ENCODE data around the gene CHCHD6.
A peak's percentile ranks its signal among the peaks of the same experiment; 100 is the strongest.

Gene CHCHD6

DNA sequence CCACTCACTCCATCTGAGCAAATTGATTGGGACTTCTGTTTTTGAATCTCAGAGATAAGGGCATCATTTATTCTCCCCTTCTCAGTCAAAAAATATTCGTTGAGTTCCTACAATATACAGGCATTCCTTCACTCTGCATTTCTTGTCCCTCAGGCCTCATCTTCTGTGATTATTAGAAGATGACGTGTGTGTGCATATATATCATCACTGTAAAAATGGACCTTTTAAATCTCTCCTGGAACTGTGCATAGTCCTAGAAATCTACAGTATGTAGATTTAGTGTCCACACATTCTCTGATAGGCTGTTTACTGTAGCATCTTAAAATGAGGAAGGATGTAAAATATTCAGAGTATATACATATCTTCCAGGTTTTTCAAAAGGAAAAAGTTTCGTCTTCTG, 235.7 kb downstream of the CHCHD6 start:
- DNase-seq (ENCODE audit: low spot score): no peak

DNA sequence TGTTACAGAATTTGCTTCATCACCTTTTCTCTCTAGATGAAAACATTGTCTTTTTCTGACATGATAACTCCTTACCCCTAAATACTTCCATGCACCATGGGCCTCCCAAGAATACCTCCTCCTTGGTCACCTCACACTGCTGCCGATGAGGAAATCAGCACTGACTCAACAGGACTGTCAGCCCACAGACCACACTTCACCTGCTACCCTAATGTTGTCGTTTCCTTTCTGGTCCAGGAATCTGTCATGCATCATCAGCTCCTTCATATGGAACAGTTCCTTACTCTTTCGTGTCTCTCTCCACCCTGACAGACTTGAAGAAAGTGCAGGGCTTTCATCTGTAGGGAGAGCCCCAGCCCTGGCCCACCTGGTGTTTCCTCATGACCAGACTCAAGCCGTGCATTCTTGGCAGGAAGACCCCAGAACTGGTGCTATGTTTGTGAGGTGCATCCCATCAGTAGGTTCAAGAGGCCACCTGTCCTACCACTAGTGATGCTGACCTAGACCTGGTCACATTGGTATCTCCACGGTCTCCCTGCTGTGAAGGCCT, 237.8 kb downstream of the CHCHD6 start:
- DNase-seq (ENCODE audit: low spot score): no peak

DNA sequence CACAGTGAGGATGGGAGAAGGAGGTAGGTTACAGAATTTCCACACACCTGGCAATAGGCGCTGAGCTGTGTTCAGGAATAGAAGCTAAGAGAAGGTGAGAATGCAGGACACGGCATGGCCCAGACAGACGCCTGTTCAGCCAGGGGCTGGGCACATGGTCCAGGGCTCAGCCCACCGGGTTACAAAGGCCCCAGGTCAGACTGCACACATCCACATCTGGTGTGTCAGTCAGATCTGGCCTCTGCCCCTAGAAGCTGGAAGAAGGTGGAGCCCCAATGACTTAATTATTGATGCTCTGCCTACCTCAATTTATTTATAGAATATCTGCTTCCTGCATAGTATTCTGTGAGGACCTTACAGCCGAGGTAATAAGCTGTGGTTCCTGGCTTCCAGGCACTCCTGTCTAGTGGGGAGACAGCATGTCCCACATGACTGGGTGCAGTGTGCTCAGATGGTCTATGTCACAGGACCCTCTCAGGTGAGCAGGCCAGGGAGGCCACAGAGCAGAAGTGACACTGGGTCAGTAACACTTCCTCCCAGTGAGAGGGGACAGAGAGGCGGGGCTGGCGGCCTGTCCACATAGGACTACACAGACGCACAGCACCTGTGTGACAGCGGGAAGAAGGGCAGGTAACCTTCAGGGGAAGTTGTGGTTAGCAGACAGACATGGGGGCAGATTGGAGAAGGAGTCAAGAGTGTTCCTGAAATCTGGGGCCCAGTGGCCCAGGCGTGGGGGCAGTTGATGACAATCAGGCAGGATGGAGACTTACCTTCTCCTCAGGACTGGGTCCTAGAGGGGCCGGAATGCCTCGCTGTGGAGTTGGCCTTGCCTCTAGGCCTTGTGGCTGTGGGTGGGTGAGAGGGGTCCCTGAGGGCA, 240.3 kb downstream of the CHCHD6 start:
- DNase-seq (ENCODE audit: low spot score): no peak

DNA sequence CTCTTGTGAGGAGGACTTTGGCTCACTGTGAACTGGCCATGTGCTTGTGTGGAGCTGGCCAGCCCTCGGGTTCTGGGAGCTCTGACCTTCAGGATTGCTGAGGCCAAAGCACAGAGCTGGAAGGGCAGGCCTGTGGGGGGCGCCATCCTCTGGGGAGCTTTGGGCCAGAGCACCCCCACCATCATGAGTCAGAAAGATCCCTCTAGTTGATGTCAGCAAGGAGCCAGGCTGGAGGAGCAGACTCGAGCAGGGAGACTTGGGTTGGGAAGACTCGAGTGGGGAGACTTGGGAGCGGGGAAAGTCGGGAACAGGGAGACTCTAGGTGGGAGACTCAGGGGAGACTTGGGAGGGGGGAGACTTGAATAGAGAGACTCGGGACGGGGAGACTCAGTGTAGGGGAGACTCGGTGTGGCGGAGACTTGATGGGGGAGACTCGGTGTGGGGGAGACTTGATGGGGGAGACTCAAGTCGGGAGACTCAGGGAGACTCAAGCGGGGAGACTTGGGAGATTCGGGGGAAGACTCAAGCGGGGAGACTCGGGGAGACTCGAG, 241.2 kb downstream of the CHCHD6 start:
- DNase-seq (ENCODE audit: low spot score): no peak

DNA sequence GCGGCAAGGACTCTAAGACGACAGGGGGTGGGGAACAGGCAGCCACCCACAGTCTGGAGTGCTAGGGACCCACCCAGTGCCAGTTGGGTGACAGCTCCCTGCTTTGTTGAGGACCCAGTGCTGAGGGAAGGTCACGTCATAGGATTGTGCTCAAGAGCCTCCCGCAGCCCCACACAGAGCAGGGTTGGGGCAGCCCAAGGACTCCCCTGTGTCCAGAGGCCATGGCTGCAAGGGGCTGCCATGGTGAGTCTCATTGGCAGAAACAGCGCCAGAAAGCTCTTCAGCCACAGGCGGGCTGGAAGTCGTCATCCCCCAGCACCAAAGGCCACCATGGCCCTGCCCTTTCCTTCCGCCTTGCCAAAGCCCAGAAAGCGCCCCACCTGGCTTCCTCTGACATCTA, 241.9 kb downstream of the CHCHD6 start:
- no peak for DNase-seq (ENCODE audit: low spot score)

DNA sequence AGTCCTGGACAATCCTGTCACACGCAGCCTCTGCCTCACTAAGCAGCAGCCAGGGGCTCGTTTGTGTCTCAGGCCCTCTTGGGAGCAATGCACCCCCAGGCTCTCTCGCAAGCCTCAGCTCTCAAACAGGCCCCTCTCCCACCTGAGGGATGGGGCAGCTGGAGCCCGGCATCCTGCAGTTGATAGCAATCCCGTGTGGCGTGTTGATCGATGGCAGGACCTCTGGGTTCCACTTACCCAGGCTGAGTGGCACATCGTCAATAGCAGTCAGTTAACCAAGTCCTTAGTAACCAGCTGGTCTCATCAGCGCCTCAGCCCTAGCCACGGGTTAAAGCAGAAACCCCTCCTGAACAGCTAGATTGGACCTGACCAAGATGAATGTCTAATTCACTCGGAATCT, 242.4 kb downstream of the CHCHD6 start:
- no peak for DNase-seq (ENCODE audit: low spot score)

DNA sequence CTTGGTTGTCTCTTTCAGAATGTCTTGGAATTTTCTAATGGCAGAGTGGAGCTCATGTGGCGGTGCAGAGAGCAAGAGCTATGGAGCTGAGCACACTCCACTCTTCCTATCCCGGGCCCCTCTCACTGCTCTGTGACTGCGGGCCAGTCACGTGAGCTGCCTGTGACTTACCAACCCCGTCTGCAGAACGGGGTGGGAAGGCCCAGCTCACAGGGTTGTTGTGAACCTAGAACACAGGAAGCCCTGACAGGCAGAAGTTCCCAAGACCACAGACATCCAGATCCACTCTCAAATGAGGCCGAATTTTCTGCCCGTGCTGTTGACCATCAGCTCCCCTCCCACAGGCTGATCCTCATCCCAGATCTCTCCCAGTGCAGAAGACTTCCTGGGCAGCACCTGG, 243.4 kb downstream of the CHCHD6 start:
- DNase-seq (ENCODE audit: low spot score): no peak

DNA sequence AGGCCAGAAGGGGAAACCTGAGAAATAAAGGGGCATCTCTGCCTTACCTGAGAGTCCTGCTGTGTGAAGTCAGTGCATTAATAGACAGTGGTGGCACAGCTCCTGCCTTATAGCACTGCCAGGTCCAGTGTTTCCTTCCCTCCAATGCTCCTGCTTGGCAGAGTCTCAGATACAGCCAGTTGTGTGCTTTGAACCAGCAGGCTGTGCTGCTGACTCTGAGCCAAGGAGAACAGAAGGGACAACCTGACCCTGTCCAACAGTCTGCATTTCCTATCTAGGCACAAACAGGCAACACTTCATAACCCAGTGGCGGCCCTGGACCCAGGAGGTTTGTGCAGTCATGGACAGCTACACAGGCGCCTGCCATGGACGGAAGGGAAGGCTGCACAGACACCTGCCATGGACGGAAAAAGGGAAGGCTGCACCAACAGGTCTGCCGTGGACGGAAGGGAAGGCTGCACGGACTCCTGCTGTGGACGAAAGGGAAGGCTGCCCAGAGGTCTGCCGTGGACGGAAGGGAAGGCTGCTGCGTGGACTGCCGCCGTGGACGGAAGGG, 245.0 kb downstream of the CHCHD6 start:
- no peak for DNase-seq (ENCODE audit: low spot score)

DNA sequence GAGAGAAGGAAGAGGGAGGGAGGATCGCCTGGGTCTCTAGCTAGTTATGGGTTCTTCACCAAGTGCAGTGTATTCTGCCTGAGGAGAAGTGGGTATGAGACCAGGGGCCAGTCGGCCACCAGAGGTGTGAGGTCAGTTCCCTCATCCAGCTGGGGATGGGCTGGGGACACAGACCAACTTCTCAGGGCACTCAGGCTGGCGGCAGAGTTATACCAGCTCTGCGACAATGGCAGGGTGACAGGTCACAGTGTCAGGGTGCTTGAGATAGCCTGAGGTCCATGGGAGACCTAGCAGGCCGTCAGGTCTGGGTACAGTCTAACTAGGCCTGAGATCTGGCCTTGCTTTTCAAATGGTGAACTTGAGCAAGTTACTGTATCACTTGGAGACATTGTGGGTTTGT, 247.5 kb downstream of the CHCHD6 start:
- no peak for DNase-seq (ENCODE audit: low spot score)

DNA sequence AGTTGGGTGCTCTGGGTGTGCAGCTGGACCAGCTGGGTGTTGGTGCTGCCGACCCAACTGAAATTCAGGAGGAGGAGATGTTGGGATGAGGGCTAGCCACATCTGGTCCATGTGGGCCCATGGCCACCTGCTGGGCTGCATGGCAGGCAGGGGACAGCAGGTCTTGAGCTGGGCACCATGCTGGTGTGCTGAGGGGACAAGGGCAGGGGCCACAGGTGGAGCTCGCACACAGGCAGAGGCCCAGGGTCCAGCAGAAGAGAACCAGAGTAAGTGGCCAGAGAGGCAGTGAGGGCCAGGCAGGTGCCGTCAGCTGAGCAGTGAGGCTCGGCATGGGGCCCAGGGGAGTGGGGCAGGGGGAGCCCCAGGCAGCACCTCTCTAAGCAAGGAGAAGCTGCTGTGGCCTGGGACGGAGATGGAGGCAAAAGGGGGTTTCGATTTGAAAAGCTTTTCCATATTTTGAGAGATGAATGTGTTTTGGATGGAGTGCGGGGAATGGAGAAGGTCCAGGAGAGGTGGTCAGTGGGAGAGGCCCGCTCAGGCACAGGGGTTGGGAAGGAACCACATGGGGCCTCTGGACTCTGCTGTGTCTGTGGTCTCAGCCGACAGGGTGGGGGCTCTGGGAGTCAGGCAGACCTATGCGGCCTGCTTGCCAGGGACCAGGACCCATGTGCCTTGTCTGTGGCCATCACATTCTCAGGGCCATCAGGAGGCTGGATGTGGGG, 248.4 kb downstream of the CHCHD6 start:
- DNase-seq (ENCODE audit: low spot score): no peak

DNA sequence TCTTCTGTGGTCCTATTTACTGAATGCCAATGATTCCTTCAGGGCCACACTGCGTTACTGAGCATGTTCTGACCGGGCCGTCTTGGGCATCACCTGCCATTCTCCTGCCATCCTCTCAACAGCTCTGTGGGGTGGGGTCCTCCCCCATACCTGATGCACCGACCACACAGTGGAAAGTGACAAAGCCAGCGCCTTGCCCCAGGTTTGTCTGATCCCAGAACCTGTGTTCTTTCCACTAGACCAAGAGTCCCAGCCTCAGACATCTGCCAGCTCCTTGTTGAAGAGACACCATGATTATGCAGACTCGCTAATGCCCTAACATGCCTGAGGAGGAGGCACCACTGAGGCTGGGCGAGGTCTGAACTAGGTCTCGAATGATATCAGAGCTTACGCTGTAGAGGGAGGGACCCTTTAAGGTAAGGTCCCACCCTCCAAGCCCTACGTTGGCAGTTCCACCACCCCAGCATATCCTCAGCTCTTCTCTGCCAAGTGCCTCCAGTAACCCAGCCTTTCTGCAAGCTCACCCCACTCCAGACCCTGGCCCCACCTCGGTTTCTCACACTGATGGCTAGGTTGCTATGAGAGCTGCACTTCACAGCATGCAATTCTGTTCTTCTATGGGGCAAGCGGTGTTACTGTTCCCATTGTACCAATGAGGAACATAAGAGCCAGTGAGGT, 249.1 kb downstream of the CHCHD6 start:
- no peak for DNase-seq (ENCODE audit: low spot score)

DNA sequence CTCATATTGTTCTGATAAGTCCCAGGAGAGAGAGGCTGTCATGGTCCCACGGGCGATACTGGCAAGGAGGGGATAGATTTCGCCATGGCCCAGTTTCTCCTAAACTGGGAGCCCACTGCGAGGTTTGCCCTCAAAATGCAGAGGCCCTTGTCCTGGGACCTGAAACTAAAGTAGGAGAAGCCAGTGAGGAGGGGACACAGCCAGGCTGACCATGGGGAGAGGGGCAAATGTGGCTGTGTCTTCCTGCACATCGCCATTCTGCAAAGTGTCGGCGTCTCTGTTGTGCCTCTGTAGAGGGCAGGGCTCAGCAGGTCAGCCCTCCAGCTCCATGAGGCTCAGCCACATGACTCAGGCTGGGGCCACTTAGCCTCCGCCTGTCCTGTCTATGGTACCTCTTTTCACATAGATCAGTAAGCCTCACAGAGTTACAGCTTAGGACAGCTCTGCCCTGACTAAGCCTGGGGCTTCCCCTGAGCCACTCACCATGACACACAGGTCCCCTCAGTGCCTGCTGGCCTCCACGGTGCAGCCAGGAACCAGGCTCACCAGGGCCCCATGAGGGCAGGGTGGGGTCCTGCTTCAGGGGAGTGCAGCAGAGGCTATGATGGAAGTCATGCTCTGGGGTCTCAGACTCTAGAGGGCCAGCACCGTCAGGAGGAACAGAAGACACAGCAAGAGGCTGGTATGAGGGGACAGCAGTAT, 250.3 kb downstream of the CHCHD6 start:
- DNase-seq (ENCODE audit: low spot score): peak; percentile 21

DNA sequence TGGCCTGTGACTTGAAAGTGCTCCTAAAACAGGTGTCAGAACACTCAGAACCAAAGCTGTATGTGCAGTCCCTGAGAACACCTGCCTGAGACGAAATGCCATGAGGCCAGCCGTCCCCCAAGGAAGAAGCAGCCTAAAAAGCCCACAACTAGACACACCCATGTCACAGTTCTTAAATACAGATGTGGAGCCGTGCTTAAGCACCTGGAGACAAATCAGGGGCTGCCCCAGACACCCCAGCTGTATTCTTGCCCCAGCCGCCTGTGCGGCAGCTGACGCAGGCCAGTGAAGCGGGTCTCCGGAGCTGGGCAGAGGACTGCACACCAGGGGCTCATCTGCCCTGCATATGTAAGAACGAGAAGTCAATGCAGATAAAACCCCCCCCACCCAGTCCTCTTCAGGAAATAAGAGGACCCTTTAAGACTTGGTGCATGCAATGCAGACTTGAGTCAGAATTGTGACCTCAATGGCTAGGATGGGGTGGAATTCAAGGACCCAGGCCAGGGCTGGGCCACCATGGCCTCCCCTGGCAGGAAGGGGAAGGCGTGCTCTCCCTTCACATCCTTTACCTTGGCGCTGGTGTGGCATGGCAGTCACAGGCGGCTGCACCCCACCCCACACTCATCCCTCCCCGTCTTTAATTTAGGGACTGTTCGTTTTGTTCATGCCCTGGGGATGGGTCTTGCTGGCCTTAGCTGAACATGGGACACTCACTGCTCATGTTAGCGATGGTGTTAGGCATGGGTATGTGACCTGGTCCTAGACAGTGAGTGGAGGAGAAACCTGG, 251.2 kb downstream of the CHCHD6 start:
- no peak for DNase-seq (ENCODE audit: low spot score)

DNA sequence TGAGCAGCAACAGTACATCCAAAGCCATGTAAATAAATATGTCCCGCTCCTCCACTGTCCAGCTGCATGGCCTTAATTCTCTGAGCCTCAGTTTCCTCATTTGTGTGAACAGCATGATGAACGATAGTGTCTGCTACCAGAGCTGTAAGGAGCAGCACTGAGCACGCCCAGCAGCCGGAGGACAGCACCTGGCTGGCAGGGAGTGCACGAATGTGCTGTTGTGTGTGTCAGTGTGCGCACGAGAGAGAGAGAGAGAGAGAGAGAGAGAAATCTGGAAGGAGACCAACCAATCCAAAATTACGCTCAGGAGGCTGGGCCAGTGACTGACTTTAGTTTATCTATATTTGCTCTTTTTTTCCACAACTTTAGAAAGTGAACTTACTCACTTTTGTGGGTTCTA, 252.3 kb downstream of the CHCHD6 start:
- no peak for DNase-seq (ENCODE audit: low spot score)

DNA sequence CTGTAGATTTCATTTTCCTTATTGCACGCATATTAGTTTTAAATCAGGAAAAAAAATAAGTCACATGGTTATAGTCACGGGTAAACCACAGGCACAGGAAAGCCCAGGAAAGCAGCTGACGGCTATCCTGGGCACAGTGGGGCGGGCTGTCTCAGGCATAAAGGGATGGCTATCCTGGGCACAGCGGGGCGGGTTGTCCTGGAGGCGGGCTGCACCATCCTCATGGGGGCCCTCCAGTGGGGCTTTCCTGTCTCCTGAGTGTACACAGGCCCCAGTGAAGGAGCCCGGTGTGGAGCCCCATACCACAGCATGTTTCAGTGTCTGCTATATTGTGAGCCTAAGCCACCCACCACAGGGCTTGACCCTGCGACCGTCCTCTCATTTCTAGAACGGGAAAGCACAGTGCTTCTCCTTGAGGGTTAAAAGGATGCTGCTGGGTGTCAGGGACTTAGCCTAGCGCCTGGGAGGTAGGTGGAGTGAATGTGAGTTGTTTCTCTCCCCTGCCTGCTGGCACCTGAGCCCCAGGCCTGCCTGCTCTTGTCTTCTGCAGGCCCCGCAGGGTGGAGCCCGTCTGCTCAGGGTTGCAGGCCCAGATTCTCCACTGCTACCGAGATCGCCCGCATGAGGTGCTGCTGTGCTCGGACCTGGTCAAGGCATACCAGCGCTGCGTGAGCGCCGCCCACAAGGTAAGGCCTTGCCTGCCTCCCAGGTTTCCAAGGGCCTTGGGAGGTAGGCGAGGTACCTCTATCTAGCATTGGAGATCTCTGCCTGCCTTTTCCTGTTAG, 253.0 kb downstream of the CHCHD6 start:
- DNase-seq (ENCODE audit: low spot score): no peak

DNA sequence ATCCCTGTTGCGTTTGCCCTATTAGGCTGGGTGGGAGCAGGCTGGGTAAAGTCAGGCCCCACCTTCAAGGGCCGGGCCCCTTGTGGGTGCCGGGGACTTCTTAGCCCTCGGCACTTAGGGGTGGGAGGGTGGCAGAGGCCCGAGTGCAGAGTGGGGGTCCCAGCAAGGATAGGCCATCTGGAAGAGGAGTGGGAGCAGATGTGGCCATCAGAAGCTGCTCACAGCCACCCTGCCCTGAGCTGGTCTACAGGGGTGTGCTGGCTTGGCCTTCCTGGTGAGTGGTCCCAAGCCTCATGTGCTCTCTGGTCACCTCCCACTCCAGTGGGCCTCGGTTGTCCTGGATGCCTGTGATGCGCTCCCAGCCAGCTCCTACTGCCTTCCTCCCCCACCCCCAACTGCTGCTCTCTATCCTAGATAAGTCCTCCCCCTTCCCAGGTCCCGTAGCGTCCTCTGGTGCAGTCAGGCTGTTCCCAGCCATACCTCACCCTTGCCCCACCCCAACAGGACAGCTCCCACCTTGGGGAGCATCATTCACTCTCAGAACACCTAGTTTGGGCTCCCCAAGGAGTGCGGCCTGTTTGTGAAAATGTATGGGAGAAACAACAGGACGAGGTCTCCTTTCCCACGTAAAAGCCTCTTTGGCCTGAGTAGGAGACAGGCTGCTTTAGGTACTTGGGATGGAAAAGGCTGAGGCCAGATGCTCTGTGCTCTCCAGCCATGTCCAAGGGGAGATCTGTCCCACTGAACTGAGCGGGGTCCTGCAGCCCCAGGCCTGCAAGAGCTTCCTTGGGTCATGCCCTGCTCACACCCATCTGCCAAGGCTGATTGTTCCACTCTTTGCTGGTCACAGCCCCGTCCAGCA, 254.0 kb downstream of the CHCHD6 start:
- no peak for DNase-seq (ENCODE audit: low spot score)

DNA sequence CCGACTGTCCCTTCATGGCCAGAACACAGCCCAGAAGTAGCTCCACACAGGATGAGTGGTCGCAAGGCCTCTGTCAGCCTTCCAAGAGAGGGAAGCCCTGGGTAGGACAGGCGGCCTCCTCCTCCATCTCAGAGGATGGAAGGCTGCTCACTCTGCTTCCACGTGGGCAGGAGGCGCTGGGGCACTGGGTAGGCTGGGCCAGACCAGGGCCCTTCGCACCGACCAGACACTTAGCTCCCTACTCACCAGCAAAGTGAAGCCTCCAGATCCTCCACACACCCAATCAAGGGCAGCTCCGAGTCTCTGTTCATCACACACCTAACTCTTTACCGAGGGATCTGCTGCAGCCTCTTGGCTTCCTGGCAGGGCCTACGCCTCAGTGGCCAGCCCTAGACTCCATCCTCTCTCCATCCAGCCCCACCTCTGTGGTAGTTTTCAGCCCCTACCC, 254.6 kb downstream of the CHCHD6 start:
- DNase-seq (ENCODE audit: low spot score): no peak

DNA sequence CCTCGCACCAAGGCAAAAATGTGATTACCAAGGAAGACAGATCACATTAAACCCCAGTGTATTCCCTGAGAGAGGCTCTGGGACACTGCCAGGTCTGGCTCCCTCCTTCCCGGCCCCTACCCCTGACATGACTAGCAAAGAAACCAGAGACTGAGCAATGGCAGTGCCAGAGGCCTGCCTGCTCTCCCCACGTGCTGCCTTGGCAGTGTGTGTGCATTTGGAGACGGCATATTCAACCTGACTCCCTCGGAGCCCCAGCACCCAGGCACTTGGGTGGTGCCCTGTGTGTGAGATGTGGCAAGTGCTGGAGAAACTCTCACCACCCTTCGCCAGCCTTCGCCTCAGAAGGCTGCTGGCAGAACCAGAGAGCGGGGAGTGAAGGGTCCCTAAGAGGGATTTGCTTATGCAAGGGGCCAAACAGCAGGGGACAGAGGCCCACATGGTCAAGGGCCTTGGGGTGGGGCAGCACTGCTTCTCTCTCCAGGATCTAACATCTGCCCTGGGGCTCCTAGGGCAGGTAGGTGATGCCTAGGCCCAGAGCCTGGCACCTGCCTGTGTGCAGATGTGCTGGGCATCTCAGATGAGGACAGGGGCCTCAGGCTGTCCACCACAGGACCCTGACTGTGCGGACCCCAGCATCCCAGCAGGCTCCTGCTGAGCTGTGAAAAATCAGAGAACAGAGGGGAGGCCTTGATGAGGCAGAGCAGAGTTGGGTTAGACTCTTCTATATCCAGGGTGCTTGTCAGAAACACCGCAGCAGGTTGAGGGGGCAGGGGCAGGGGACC, 255.3 kb downstream of the CHCHD6 start:
- DNase-seq (ENCODE audit: low spot score): no peak

Measured in AG20443 (cell line).